Activated naive CD4-positive, alpha-beta T cell treated with anti-CD3 and anti-CD28 coated beads, Interleukin-2, amount 10 ng/mL, durations not matched to agents 7 days and 5 days (primary cell): ENCODE data around the gene SCGB1D2.
A peak's percentile ranks its signal among the peaks of the same experiment; 100 is the strongest.

Experiments
- CTCF ChIA-PET: fragments of 350-600 bp; sonication (Branson Sonifier 250); formaldehyde crosslinking; loops from one replicate; lab custom pipeline; 2021; ENCODE audit warnings: antibody characterized with exemption; lab: Charles Lee
- DNase-seq: peaks from one replicate; pipeline ENCODE4 v3.0.0-alpha.2; 2020
- H3K27ac Mint-ChIP-seq: one replicate; pipeline ENCODE4 v1.8.0; 2021; ENCODE audit warnings: mild to moderate bottlenecking, moderate library complexity, mixed read lengths
- H3K27me3 Mint-ChIP-seq: one replicate; pipeline ENCODE4 v1.8.0; 2021; ENCODE audit warnings: mild to moderate bottlenecking, mixed read lengths
- H3K36me3 Mint-ChIP-seq: one replicate; pipeline ENCODE4 v1.8.0; 2021; ENCODE audit warnings: mixed read lengths
- H3K4me1 Mint-ChIP-seq: one replicate; pipeline ENCODE4 v1.8.0; 2021; ENCODE audit warnings: mixed read lengths
- H3K4me3 Mint-ChIP-seq: one replicate; pipeline ENCODE4 v1.8.0; 2021; ENCODE audit warnings: mild to moderate bottlenecking, moderate library complexity, mixed read lengths
- H3K9me3 Mint-ChIP-seq: one replicate; pipeline ENCODE4 v1.8.0; 2021; ENCODE audit warnings: mixed read lengths

Gene SCGB1D2

GRCh38 chr11:62236187-62236586, 5.9 kb upstream of the SCGB1D2 start:
- Mint-ChIP-seq H3K27me3 (peaks cover 26% of the 10 kb centered on the region), H3K27ac (no peak overlapping the region), H3K4me3 (no peak overlapping the region), H3K4me1 (no peaks in the 10 kb centered on the region), H3K9me3 (no peaks in the 10 kb centered on the region), H3K36me3 (no peaks in the 10 kb centered on the region)
- no peak for DNase-seq
- CTCF ChIA-PET, result no interaction called here

- Mint-ChIP-seq H3K27me3 (peaks cover 35% of the 10 kb centered on the region), H3K4me1 (no peaks in the 10 kb centered on the region), H3K36me3 (no peaks in the 10 kb centered on the region), H3K27ac (no peak overlapping the region), H3K4me3 (no peak overlapping the region), H3K9me3 (no peaks in the 10 kb centered on the region)
- CTCF ChIA-PET, result no interaction called here
- no peak for DNase-seq
Observed at GRCh38 chr11:62237499-62237898, 4.5 kb upstream of the SCGB1D2 start.

GRCh38 chr11:62238151-62238550, 3.9 kb upstream of the SCGB1D2 start:
- CTCF ChIA-PET, result no interaction called here
- Mint-ChIP-seq H3K27me3 (peaks cover 33% of the 10 kb centered on the region), H3K27ac (no peak overlapping the region), H3K4me1 (no peaks in the 10 kb centered on the region), H3K4me3 (no peak overlapping the region), H3K9me3 (no peaks in the 10 kb centered on the region), H3K36me3 (no peaks in the 10 kb centered on the region)
- DNase-seq, result no peak

- DNase-seq, result no peak
- no peak overlapping the region for H3K27ac Mint-ChIP-seq
- no peaks in the 10 kb centered on the region for H3K4me1 Mint-ChIP-seq
- no peaks in the 10 kb centered on the region for H3K36me3 Mint-ChIP-seq
- H3K9me3 Mint-ChIP-seq, result no peaks in the 10 kb centered on the region
- H3K4me3 Mint-ChIP-seq, result no peak overlapping the region
- H3K27me3 Mint-ChIP-seq, result peaks cover 26% of the 10 kb centered on the region
- CTCF ChIA-PET, result no interaction called here
Observed at GRCh38 chr11:62241095-62241494, 944 bp upstream of the SCGB1D2 start.

GRCh38 chr11:62245271-62245753, 3.3 kb downstream of the SCGB1D2 start:
- H3K36me3 Mint-ChIP-seq, result no peaks in the 10 kb centered on the region
- H3K4me3 Mint-ChIP-seq, result no peak overlapping the region
- DNase-seq, result peak; percentile 54
- peaks cover 7% of the 10 kb centered on the region for H3K9me3 Mint-ChIP-seq
- H3K27me3 Mint-ChIP-seq, result peaks cover 25% of the 10 kb centered on the region
- CTCF ChIA-PET, result no interaction called here
- no peaks in the 10 kb centered on the region for H3K4me1 Mint-ChIP-seq
- H3K27ac Mint-ChIP-seq, result no peak overlapping the region

GRCh38 chr11:62251698-62252097, 9.7 kb downstream of the SCGB1D2 start:
- CTCF ChIA-PET, result no interaction called here
- H3K27me3 Mint-ChIP-seq, result peaks cover 6% of the 10 kb centered on the region

GRCh38 chr11:62253999-62254542, 12.0 kb downstream of the SCGB1D2 start:
- H3K27me3 Mint-ChIP-seq, result peaks cover 8% of the 10 kb centered on the region

More at GRCh38 chr11:62251698-62252097, 9.7 kb downstream of the SCGB1D2 start:
- Mint-ChIP-seq H3K27ac (no peak overlapping the region), H3K4me3 (no peak overlapping the region), H3K4me1 (no peaks in the 10 kb centered on the region), H3K36me3 (peaks cover 4% of the 10 kb centered on the region), H3K9me3 (peaks cover 33% of the 10 kb centered on the region)
- no peak for DNase-seq

GRCh38 chr11:62256281-62256680, 14.2 kb downstream of the SCGB1D2 start:
- Mint-ChIP-seq H3K27me3 (peaks cover 21% of the 10 kb centered on the region), H3K36me3 (peaks cover 4% of the 10 kb centered on the region), H3K9me3 (peaks cover 19% of the 10 kb centered on the region), H3K4me3 (no peak overlapping the region), H3K4me1 (no peaks in the 10 kb centered on the region), H3K27ac (no peak overlapping the region)
- no peak for DNase-seq
- CTCF ChIA-PET, result no interaction called here

More at GRCh38 chr11:62253999-62254542, 12.0 kb downstream of the SCGB1D2 start:
- H3K27ac Mint-ChIP-seq, result no peak overlapping the region
- CTCF ChIA-PET, result no interaction called here
- H3K4me3 Mint-ChIP-seq, result no peak overlapping the region
- H3K36me3 Mint-ChIP-seq, result peaks cover 4% of the 10 kb centered on the region
- peaks cover 33% of the 10 kb centered on the region for H3K9me3 Mint-ChIP-seq
- DNase-seq, result no peak
- H3K4me1 Mint-ChIP-seq, result no peaks in the 10 kb centered on the region

- Mint-ChIP-seq H3K27ac (no peak overlapping the region), H3K9me3 (no peaks in the 10 kb centered on the region), H3K4me1 (no peaks in the 10 kb centered on the region), H3K27me3 (peaks cover 25% of the 10 kb centered on the region), H3K4me3 (no peak overlapping the region), H3K36me3 (no peaks in the 10 kb centered on the region)
- CTCF ChIA-PET, result interaction anchor here (1.0 kb wide), 1 partner anchor 18 kb away, joined by 3 read pairs; the partner anchor contains the start of gene SCGB1D2
- DNase-seq, result no peak
Observed at GRCh38 chr11:62260261-62260953, 18.4 kb downstream of the SCGB1D2 start.

- Mint-ChIP-seq H3K4me1 (no peaks in the 10 kb centered on the region), H3K27me3 (peaks cover 24% of the 10 kb centered on the region), H3K9me3 (no peaks in the 10 kb centered on the region), H3K27ac (no peak overlapping the region), H3K4me3 (no peak overlapping the region), H3K36me3 (no peaks in the 10 kb centered on the region)
- CTCF ChIA-PET, result interaction anchor here (1.3 kb wide), 1 partner anchor 47 kb away, joined by 4 read pairs; no protein-coding TSS in a partner anchor
- no peak for DNase-seq
Observed at GRCh38 chr11:62264004-62264403, 22.0 kb downstream of the SCGB1D2 start.

GRCh38 chr11:62266558-62266957, 24.5 kb downstream of the SCGB1D2 start:
- Mint-ChIP-seq H3K27ac (no peak overlapping the region), H3K27me3 (peaks cover 20% of the 10 kb centered on the region), H3K4me3 (no peak overlapping the region), H3K36me3 (no peaks in the 10 kb centered on the region), H3K4me1 (no peaks in the 10 kb centered on the region), H3K9me3 (no peaks in the 10 kb centered on the region)
- CTCF ChIA-PET, result no interaction called here
- DNase-seq, result no peak

GRCh38 chr11:62267050-62267449, 25.0 kb downstream of the SCGB1D2 start:
- no peak for DNase-seq
- Mint-ChIP-seq H3K36me3 (no peaks in the 10 kb centered on the region), H3K27ac (no peak overlapping the region), H3K27me3 (peaks cover 19% of the 10 kb centered on the region), H3K4me3 (no peak overlapping the region), H3K9me3 (no peaks in the 10 kb centered on the region), H3K4me1 (no peaks in the 10 kb centered on the region)
- CTCF ChIA-PET, result no interaction called here

- H3K27me3 Mint-ChIP-seq, result peaks cover 19% of the 10 kb centered on the region
Observed at GRCh38 chr11:62267576-62267975, 25.5 kb downstream of the SCGB1D2 start.

GRCh38 chr11:62269654-62270278, 27.7 kb downstream of the SCGB1D2 start, which contains the start of gene SCGB2A2:
Gene SCGB2A2, plus strand, starts transcription at chr11:62270158. Its CDS starts 59 bp downstream, at chr11:62270217.
- Mint-ChIP-seq H3K27ac (no peak within 1 kb of the TSS), H3K9me3 (no peaks in the 10 kb centered on the region), H3K4me3 (no peak within 1 kb of the TSS), H3K4me1 (no peaks in the 10 kb centered on the region), H3K27me3 (peaks cover 28% of the 10 kb centered on the region), H3K36me3 (no peaks in the 10 kb centered on the region)
- DNase-seq, result no peak
- CTCF ChIA-PET, result no interaction called here

More at GRCh38 chr11:62267576-62267975, 25.5 kb downstream of the SCGB1D2 start:
- Mint-ChIP-seq H3K27ac (no peak overlapping the region), H3K4me1 (no peaks in the 10 kb centered on the region), H3K36me3 (no peaks in the 10 kb centered on the region), H3K9me3 (no peaks in the 10 kb centered on the region), H3K4me3 (no peak overlapping the region)
- CTCF ChIA-PET, result no interaction called here
- DNase-seq, result no peak
